HG03064 (cell line): ENCODE measurements around the gene RARA.

Experiments used
- ATAC-seq: cut with Tn5 transposase; IDR thresholded peaks from one replicate; pipeline ENCODE4 v1.9.1; 2021; ENCODE audit warnings: low read depth; ENCODE audit not compliant: unreplicated experiment

RARA gene

GRCh38 chr17:40313668-40314583, 4.9 kb downstream of the RARA start:
- no peak for ATAC-seq

- ATAC-seq, result no peak
Observed at GRCh38 chr17:40314584-40314956, 5.6 kb downstream of the RARA start.

- ATAC-seq, result no peak
Observed at GRCh38 chr17:40315206-40315605, 6.2 kb downstream of the RARA start.

- no peak for ATAC-seq
Observed at GRCh38 chr17:40315678-40316570, 6.9 kb downstream of the RARA start.

- no peak for ATAC-seq
Observed at GRCh38 chr17:40316571-40317344, 7.8 kb downstream of the RARA start.

GRCh38 chr17:40317345-40317873, 8.4 kb downstream of the RARA start:
- ATAC-seq, result no peak

GRCh38 chr17:40317880-40318829, 9.2 kb downstream of the RARA start:
- ATAC-seq, result peak; percentile 40

GRCh38 chr17:40318830-40319391, 9.9 kb downstream of the RARA start:
- no peak for ATAC-seq

- no peak for ATAC-seq
Observed at GRCh38 chr17:40319651-40320540, 10.9 kb downstream of the RARA start.

GRCh38 chr17:40320756-40321523, 12.0 kb downstream of the RARA start:
- no peak for ATAC-seq

GRCh38 chr17:40321524-40321929, 12.5 kb downstream of the RARA start:
- ATAC-seq, result no peak

GRCh38 chr17:40321961-40322357, 13.0 kb downstream of the RARA start:
- no peak for ATAC-seq

GRCh38 chr17:40322358-40323315, 13.7 kb downstream of the RARA start:
- no peak for ATAC-seq

GRCh38 chr17:40323391-40324381, 14.7 kb downstream of the RARA start:
- ATAC-seq, result no peak
